K562 (cell line): ENCODE results near the gene TBL2. TPM values are rescaled to one million over a fixed set of nuclear protein-coding genes. Genes with fewer than 3 reads are reported as not detected.
A peak's percentile ranks its signal among the peaks of the same experiment; 100 is the strongest.

Experiments used
- E2F1 ChIP-seq: sonication (generic); formaldehyde crosslinking; IDR thresholded peaks from 2 replicates; pipeline ENCODE4 v1.8.1; 2023; ENCODE audit warnings: mild to moderate bottlenecking, missing genetic modification reagents, moderate library complexity
- HEY1 ChIP-seq: fragments of 250-450 bp; sonication (Bioruptor Pico); IDR thresholded peaks from 2 replicates; pipeline ENCODE4 v1.5.0; 2020; ENCODE audit warnings: mild to moderate bottlenecking, moderate library complexity, borderline replicate concordance
- HMG20B ChIP-seq: fragments of 250-450 bp; sonication (Bioruptor Pico); IDR thresholded peaks from 2 replicates; pipeline ENCODE4 v1.5.0; 2021; ENCODE audit warnings: mild to moderate bottlenecking
- HNRNPLL ChIP-seq: fragments of 200-400 bp; formaldehyde crosslinking; IDR thresholded peaks from 2 replicates; pipeline ENCODE4 v1.6.1; 2017; ENCODE audit warnings: low read length, low read depth, mild to moderate bottlenecking; ENCODE audit not compliant: poor library complexity, severe bottlenecking
- KDM2B ChIP-seq: fragments of 250-450 bp; sonication (Bioruptor Pico); IDR thresholded peaks from 2 replicates; pipeline ENCODE4 v1.8.0; 2021; ENCODE audit warnings: mild to moderate bottlenecking, moderate library complexity
- NFIC ChIP-seq: fragments of 450-650 bp; IDR thresholded peaks from 2 replicates; pipeline ENCODE4 v1.6.1; 2017; ENCODE audit warnings: mild to moderate bottlenecking, inconsistent platforms
- NRF1 ChIP-seq, 2 experiments: fragments of 450-650 bp; IDR thresholded peaks in 1 of 2; conservative IDR thresholded peaks in 1 of 2; 2 replicates each; pipeline ENCODE4 v1.6.1; 2014; ENCODE audit warnings: mild to moderate bottlenecking in 2 of 2
- RBFOX2 ChIP-seq: fragments of 200-400 bp; formaldehyde crosslinking; IDR thresholded peaks from 2 replicates; pipeline ENCODE4 v1.6.1; 2017; ENCODE audit warnings: low read depth, mild to moderate bottlenecking, low read length, moderate library complexity
- RBM34 ChIP-seq: fragments of 200-400 bp; formaldehyde crosslinking; IDR thresholded peaks from 2 replicates; pipeline ENCODE4 v1.6.1; 2018; ENCODE audit warnings: low read length, borderline replicate concordance; ENCODE audit not compliant: insufficient read depth
- SMAD4 ChIP-seq: fragments of 250-450 bp; sonication (Bioruptor Pico); conservative IDR thresholded peaks from 2 replicates; pipeline ENCODE4 v1.8.0; 2021; ENCODE audit warnings: inconsistent platforms, mild to moderate bottlenecking, moderate library complexity
- TFAP4 ChIP-seq: sonication (generic); formaldehyde crosslinking; IDR thresholded peaks from 2 replicates; pipeline ENCODE4 v1.8.0; 2022; ENCODE audit warnings: missing genetic modification reagents, mild to moderate bottlenecking, moderate library complexity, borderline replicate concordance
- THAP12 ChIP-seq: fragments of 250-450 bp; sonication (Bioruptor Pico); IDR thresholded peaks from 2 replicates; pipeline ENCODE4 v1.9.0; 2021; ENCODE audit warnings: mild to moderate bottlenecking, inconsistent platforms
- TRIM25 ChIP-seq: fragments of 450-650 bp; IDR thresholded peaks from 2 replicates; pipeline ENCODE4 v1.7.0; 2016; ENCODE audit warnings: borderline replicate concordance
- ZNF551 ChIP-seq: fragments of 250-450 bp; sonication (Bioruptor Pico); IDR thresholded peaks from 2 replicates; pipeline ENCODE4 v1.5.0; 2021; ENCODE audit warnings: mild to moderate bottlenecking, moderate library complexity
- polyA plus RNA-seq, 8 experiments: library from polyadenylated mRNA; depleted of rRNA in 4 of 8; stranded (reverse) in 5 of 8; unstranded in 3 of 8; fragments of >200 nt; fragmentation: Nextera tagmentation in 2 of 8; fragmentation: Illumina TruSeq in 1 of 8; extraction: Ambion mirVana in 2 of 8; extraction: Trizol in 1 of 8; gene quantifications; 2 replicates each; pipeline versions ENCODE4 v1.2.1 to v1.2.3, GENCODE V29; 2011 to 2014; ENCODE audit warnings: inconsistent platforms in 1 of 8, missing spikeins in 1 of 8
- total RNA-seq, 7 experiments: library from RNA; depleted of rRNA in 6 of 7; stranded (reverse); fragments of >200 nt in 6 of 7; fragmentation: Illumina TruSeq in 2 of 7; extraction: Trizol in 2 of 7; gene quantifications; 2 replicates each; pipeline versions ENCODE4 v1.2.1 to v1.2.3, GENCODE V29; 2011 to 2021; ENCODE audit warnings: low replicate concordance in 1 of 7
- TF ChIP-seq, protein P1 (sequence below): sonication (generic); formaldehyde crosslinking; IDR thresholded peaks from 2 replicates; pipeline ENCODE4 v1.8.0; 2022; ENCODE audit warnings: mild to moderate bottlenecking, missing genetic modification reagents

The TBL2 gene
- total and polyA plus RNA-seq, 9 of the 15 experiments (the other 6 are each of a cell fraction or from before 2014, with no cell fraction given): 2.5 to 123 (median 49.2) TPM

DNA sequence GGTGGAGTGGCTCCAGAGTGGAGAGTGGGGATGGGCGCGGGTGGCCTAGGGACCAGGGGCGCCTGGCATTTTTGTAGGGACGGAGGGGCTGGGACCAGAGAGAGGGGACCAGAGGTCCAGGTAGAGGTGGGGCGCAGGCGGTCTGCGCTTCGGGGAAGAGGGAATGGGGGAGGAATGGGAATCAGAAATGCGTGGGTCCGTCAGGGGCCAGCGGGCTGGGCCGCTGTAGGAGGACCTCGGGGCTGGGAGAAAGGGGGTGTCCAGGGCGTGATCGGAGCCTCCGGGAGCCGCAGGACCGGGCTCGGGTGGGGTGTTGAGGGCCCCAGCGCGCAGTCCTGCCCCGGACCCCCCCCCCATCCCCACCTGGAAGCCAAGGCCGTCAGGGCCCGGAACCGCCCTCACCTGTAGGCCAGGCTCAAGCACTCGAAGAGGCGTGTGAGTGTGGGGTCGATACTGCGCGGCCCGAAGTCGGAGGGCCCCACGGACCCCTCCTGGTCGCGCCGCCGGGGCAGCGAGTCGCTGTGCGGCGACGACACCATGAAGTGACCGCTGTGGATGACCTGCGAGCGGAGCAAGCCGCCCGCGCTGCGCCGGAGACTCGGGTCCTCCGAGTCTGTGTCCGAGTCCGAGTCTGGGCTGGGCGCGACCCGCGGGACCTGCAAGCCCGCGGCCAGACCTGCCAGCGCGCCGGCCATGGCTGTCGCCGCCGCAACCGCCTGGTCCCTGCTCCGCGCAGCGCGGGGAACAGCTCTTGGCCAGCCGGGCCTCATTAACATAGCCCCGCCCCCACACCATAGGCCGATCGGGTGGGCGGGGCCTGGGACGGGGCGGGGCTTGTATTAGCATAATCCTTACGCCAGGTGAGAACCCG is 45.7 kb upstream of the TBL2 start, which contains the start of gene MLXIPL (continued):
- TF ChIP-seq HMG20B (CRISPR knock-in tag) (no peak), RBFOX2 (peak; percentile 93), TRIM25 (no peak), NRF1 (conservative IDR thresholded peaks at IDR 0.05 in 1 of 2, IDR thresholded peaks at IDR 0.05 in 1 of 2) (peak; percentile 86 to 88), RBM34 (peak; percentile 98), KDM2B (peak; percentile 94), TFAP4 (peak; percentile 51; the same call in 1 of the 2 replicates), NFIC (0 out of 2 replicates have a peak, but pooled peaks have one; percentile 7), SMAD4 (CRISPR knock-in tag) (0 out of 2 replicates have a peak, but pooled peaks have one; percentile 33), THAP12 (peak; percentile 92), ZNF551 (no peak), E2F1 (CRISPR knock-in tag) (peak; percentile 39; the same call in 1 of the 2 replicates), HNRNPLL (peak; percentile 6), HEY1 (CRISPR knock-in tag) (no peak)
- TF ChIP-seq, protein P1, sequence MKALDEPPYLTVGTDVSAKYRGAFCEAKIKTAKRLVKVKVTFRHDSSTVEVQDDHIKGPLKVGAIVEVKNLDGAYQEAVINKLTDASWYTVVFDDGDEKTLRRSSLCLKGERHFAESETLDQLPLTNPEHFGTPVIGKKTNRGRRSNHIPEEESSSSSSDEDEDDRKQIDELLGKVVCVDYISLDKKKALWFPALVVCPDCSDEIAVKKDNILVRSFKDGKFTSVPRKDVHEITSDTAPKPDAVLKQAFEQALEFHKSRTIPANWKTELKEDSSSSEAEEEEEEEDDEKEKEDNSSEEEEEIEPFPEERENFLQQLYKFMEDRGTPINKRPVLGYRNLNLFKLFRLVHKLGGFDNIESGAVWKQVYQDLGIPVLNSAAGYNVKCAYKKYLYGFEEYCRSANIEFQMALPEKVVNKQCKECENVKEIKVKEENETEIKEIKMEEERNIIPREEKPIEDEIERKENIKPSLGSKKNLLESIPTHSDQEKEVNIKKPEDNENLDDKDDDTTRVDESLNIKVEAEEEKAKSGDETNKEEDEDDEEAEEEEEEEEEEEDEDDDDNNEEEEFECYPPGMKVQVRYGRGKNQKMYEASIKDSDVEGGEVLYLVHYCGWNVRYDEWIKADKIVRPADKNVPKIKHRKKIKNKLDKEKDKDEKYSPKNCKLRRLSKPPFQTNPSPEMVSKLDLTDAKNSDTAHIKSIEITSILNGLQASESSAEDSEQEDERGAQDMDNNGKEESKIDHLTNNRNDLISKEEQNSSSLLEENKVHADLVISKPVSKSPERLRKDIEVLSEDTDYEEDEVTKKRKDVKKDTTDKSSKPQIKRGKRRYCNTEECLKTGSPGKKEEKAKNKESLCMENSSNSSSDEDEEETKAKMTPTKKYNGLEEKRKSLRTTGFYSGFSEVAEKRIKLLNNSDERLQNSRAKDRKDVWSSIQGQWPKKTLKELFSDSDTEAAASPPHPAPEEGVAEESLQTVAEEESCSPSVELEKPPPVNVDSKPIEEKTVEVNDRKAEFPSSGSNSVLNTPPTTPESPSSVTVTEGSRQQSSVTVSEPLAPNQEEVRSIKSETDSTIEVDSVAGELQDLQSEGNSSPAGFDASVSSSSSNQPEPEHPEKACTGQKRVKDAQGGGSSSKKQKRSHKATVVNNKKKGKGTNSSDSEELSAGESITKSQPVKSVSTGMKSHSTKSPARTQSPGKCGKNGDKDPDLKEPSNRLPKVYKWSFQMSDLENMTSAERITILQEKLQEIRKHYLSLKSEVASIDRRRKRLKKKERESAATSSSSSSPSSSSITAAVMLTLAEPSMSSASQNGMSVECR (CRISPR knock-in tag): peak; percentile 39; the same call in 1 of the 2 replicates
